Keratinocyte (primary cell): ENCODE measurements around the gene SRCIN1.

Source experiments
- EZH2 ChIP-seq: IDR thresholded peaks from one replicate; pipeline ENCODE4 v1.6.1; 2012; ENCODE audit warnings: inconsistent platforms, mild to moderate bottlenecking, low read length, moderate library complexity
- TF ChIP-seq, protein P1 (sequence below), 3 experiments: IDR thresholded peaks in 1 of 3; conservative IDR thresholded peaks in 1 of 3; optimal IDR thresholded peaks in 1 of 3; 2 replicates in 2 of 3; 3 replicates in 1 of 3; pipeline versions ENCODE3 to v1.5.1; 2011; ENCODE audit warnings: low read length in 3 of 3, mild to moderate bottlenecking in 3 of 3, moderate library complexity in 2 of 3, control low read depth in 1 of 3, inconsistent platforms in 1 of 3; ENCODE audit not compliant: insufficient read depth in 2 of 3; ENCODE audit errors: extremely low read depth in 1 of 3

DNA sequence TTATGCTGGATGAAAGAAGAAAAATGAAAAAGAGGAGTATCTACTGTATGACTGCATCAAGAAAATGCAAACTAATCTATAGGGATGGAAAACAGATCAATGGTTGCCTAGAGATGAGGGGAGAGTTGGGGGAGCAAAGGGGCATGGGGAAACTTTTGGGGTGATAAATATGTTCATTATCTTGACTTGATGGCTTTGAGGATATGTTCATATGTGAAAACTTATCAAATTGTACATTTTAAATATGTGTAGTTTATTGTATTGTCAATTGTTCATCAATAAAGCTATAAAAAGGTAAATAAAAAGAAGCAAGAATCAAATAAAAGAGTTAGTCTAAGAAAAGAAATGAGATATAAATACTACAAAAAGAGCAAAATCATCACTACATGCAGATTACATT lies 19.7 kb upstream of the SRCIN1 start:
- TF ChIP-seq, protein P1, sequence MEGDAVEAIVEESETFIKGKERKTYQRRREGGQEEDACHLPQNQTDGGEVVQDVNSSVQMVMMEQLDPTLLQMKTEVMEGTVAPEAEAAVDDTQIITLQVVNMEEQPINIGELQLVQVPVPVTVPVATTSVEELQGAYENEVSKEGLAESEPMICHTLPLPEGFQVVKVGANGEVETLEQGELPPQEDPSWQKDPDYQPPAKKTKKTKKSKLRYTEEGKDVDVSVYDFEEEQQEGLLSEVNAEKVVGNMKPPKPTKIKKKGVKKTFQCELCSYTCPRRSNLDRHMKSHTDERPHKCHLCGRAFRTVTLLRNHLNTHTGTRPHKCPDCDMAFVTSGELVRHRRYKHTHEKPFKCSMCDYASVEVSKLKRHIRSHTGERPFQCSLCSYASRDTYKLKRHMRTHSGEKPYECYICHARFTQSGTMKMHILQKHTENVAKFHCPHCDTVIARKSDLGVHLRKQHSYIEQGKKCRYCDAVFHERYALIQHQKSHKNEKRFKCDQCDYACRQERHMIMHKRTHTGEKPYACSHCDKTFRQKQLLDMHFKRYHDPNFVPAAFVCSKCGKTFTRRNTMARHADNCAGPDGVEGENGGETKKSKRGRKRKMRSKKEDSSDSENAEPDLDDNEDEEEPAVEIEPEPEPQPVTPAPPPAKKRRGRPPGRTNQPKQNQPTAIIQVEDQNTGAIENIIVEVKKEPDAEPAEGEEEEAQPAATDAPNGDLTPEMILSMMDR (optimal IDR thresholded peaks at IDR 0.05 in 1 of 3, IDR thresholded peaks at IDR 0.05 in 1 of 3, conservative IDR thresholded peaks at IDR 0.05 in 1 of 3; ENCODE audit: extremely low read depth in 1 of 3, insufficient read depth in 2 of 3, low read length in 3 of 3): no peak
- TF ChIP-seq EZH2: no peak
